Thoracic aorta (tissue), 2 donors: ENCODE data around the gene FFAR3. TPM values are rescaled to one million over a fixed set of nuclear protein-coding genes. Genes with fewer than 3 reads are reported as not detected.

Source experiments
- ATAC-seq: fragments of 150-250 bp; one replicate; pipeline ENCODE4 v1.8.0; 2017; ENCODE audit warnings: low read depth; ENCODE audit not compliant: insufficient number of reproducible peaks, low FRiP score
- DNase-seq: peaks from one replicate; pipeline ENCODE4 v3.0.0-alpha.2; 2020; ENCODE audit warnings: low spot score
- H3K27ac ChIP-seq, 2 donors: fragments of 200-600 bp; sonication (generic); 1 replicate in 1 of 2; 2 replicates in 1 of 2; pipeline ENCODE4 v1.5.1; 2016; ENCODE audit warnings: mild to moderate bottlenecking in 2 of 2, moderate library complexity in 2 of 2
- H3K27me3 ChIP-seq: fragments of 200-600 bp; sonication (generic); replicated peaks from 2 replicates; pipeline ENCODE4 v1.6.0; 2016; ENCODE audit warnings: mild to moderate bottlenecking; ENCODE audit not compliant: insufficient read depth
- H3K36me3 ChIP-seq: fragments of 200-600 bp; sonication (generic); one replicate; pipeline ENCODE4 v1.5.1; 2016
- H3K4me1 ChIP-seq, 2 donors: fragments of 200-600 bp; sonication (generic); 1 replicate in 1 of 2; 2 replicates in 1 of 2; pipeline versions ENCODE4 v1.5.1 to v1.6.0; 2016; ENCODE audit warnings: low read depth in 2 of 2, mild to moderate bottlenecking in 1 of 2; ENCODE audit not compliant: control insufficient read depth in 1 of 2
- H3K4me3 ChIP-seq: fragments of 200-600 bp; sonication (generic); 2 replicates; pipeline ENCODE4 v1.5.1; 2016; ENCODE audit warnings: mild to moderate bottlenecking
- H3K9me3 ChIP-seq: fragments of 200-600 bp; sonication (generic); 2 replicates; pipeline ENCODE4 v1.5.1; 2016
- CTCF ChIP-seq: fragments of 200-600 bp; sonication (generic); IDR thresholded peaks from one replicate; pipeline ENCODE4 v1.5.1; 2019; ENCODE audit warnings: antibody characterized with exemption
- total RNA-seq, 2 donors: library from RNA; depleted of rRNA; stranded (reverse); fragments of >200 nt; gene quantifications; one replicate each; pipeline versions ENCODE4 v1.1.0 to v1.2.3, GENCODE V29; 2016

The FFAR3 gene
- total RNA-seq, 2 donors from 2014 or later = not detected

- no peaks in the 10 kb centered on the region for H3K36me3 ChIP-seq
- TF ChIP-seq CTCF = no peak
- H3K4me1 ChIP-seq = no peaks in the 10 kb centered on the region
- DNase-seq (no peak), ATAC-seq (no peak)
- no peaks in the 10 kb centered on the region for H3K9me3 ChIP-seq
- no peaks in the 10 kb centered on the region for H3K27me3 ChIP-seq
- H3K27ac ChIP-seq = no peak overlapping the region
- no peak overlapping the region for H3K4me3 ChIP-seq
Observed at GRCh38 chr19:35337097-35337983, 20.9 kb upstream of the FFAR3 start.

GRCh38 chr19:35337984-35338296 is 20.3 kb upstream of the FFAR3 start:
- no peaks in the 10 kb centered on the region for H3K36me3 ChIP-seq
- DNase-seq (no peak), ATAC-seq (no peak)
- TF ChIP-seq CTCF = no peak
- no peak overlapping the region for H3K4me3 ChIP-seq
- H3K27ac ChIP-seq = no peak overlapping the region
- H3K4me1 ChIP-seq = no peaks in the 10 kb centered on the region
- no peaks in the 10 kb centered on the region for H3K27me3 ChIP-seq
- H3K9me3 ChIP-seq = no peaks in the 10 kb centered on the region

GRCh38 chr19:35340431-35340830 is 17.8 kb upstream of the FFAR3 start:
- no peaks in the 10 kb centered on the region for H3K4me1 ChIP-seq
- H3K36me3 ChIP-seq = no peaks in the 10 kb centered on the region
- no peak for ATAC-seq
- no peak overlapping the region for H3K27ac ChIP-seq
- no peaks in the 10 kb centered on the region for H3K27me3 ChIP-seq
- no peak for DNase-seq
- H3K9me3 ChIP-seq = no peaks in the 10 kb centered on the region
- TF ChIP-seq CTCF = no peak
- H3K4me3 ChIP-seq = no peak overlapping the region

- no peaks in the 10 kb centered on the region for H3K36me3 ChIP-seq
- no peak overlapping the region for H3K27ac ChIP-seq
- ATAC-seq (no peak), DNase-seq (no peak)
- no peak overlapping the region for H3K4me3 ChIP-seq
- no peak for TF ChIP-seq CTCF
- H3K27me3 ChIP-seq = no peaks in the 10 kb centered on the region
- H3K9me3 ChIP-seq = no peaks in the 10 kb centered on the region
- H3K4me1 ChIP-seq = no peaks in the 10 kb centered on the region
Observed at GRCh38 chr19:35341006-35341405, 17.3 kb upstream of the FFAR3 start.

GRCh38 chr19:35341565-35342225 is 16.6 kb upstream of the FFAR3 start:
- DNase-seq (no peak), ATAC-seq (no peak)
- Histone ChIP-seq H3K4me3 (no peak overlapping the region), H3K9me3 (no peaks in the 10 kb centered on the region), H3K27me3 (no peaks in the 10 kb centered on the region), H3K4me1 (no peaks in the 10 kb centered on the region), H3K27ac (no peak overlapping the region), H3K36me3 (no peaks in the 10 kb centered on the region)
- TF ChIP-seq CTCF = no peak
